ENCODE data around the gene SERP2. TPM values are rescaled to one million over a fixed set of nuclear protein-coding genes. Genes with fewer than 3 reads are reported as not detected.

SERP2 gene
- total RNA-seq, 2 donors from 2014 or later = 3.3 to 14.5 TPM

GRCh38 chr13:44389060-44389666 lies 15.5 kb downstream of the SERP2 start:
- peak; percentile 71 for TF ChIP-seq POLR2AphosphoS5 (IDR thresholded peaks at IDR 0.05)
- no peak for TF ChIP-seq POLR2A (IDR thresholded peaks at IDR 0.05)
- Histone ChIP-seq H3K4me1 (replicated peaks) (no peaks in the 10 kb centered on the region), H3K27ac (peak overlapping the region; percentile 37), H3K9me3 (no peaks in the 10 kb centered on the region), H3K4me3 (no peak overlapping the region), H3K36me3 (no peaks in the 10 kb centered on the region), H3K27me3 (replicated peaks; ENCODE audit: insufficient read depth) (no peaks in the 10 kb centered on the region)
- 76% methylated on average over 4 of the region's 4 CpGs for WGBS
- DNase-seq (ENCODE audit: low spot score) = no peak
- intact Hi-C loops (cut with DNase I) = no loop called here

GRCh38 chr13:44389876-44390275 lies 16.3 kb downstream of the SERP2 start:
- Histone ChIP-seq H3K9me3 (no peaks in the 10 kb centered on the region), H3K36me3 (no peaks in the 10 kb centered on the region), H3K4me1 (replicated peaks) (no peaks in the 10 kb centered on the region), H3K4me3 (no peak overlapping the region), H3K27ac (peak overlapping the region in 1 of 2 donors; percentile 37), H3K27me3 (replicated peaks; ENCODE audit: insufficient read depth) (no peaks in the 10 kb centered on the region)
- TF ChIP-seq POLR2A (IDR thresholded peaks at IDR 0.05) (no peak), POLR2AphosphoS5 (IDR thresholded peaks at IDR 0.05) (no peak), CTCF (IDR thresholded peaks at IDR 0.05) (no peak)
- 88% methylated on average over 1 of the region's 1 CpG for WGBS
- intact Hi-C loops (cut with DNase I) = no loop called here
- DNase-seq (ENCODE audit: low spot score) = no peak

DNA sequence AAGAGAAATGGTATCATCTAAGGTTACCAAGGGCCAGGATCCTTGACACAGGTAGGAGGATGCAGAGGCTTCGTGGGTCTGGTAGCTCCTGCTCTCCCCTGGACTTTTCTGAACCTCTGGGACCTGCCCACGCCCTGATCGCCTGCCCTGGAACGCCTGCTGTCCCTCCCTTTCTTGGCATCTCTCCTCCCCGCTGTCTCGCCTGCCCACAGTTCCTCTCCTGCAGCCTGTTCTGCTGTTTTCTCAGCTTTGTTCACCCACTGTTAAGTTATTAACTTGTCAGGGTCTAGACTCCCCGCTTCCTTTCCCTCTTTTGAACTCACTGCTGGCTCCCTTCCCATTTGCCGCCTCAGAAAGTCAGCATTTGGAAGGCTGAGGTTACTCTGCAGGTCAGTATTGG lies 19.8 kb downstream of the SERP2 start:
- peak overlapping the region in 1 of 2 donors; percentile 16 for H3K27ac ChIP-seq
- intact Hi-C loops (cut with DNase I) = no loop called here
- no peaks in the 10 kb centered on the region for H3K36me3 ChIP-seq
- H3K9me3 ChIP-seq = no peaks in the 10 kb centered on the region
- TF ChIP-seq CTCF (IDR thresholded peaks at IDR 0.05) (peak in 1 of 4 experiments; percentile 8), POLR2A (IDR thresholded peaks at IDR 0.05) (no peak)
- DNase-seq (ENCODE audit: low spot score) = peak; percentile 58
- no peaks in the 10 kb centered on the region for H3K4me1 ChIP-seq (replicated peaks)
- 29% methylated on average over 8 of the region's 8 CpGs for WGBS
- no peaks in the 10 kb centered on the region for H3K27me3 ChIP-seq (replicated peaks; ENCODE audit: insufficient read depth)
- H3K4me3 ChIP-seq = no peak overlapping the region

- no peaks in the 10 kb centered on the region for H3K9me3 ChIP-seq
- H3K27me3 ChIP-seq (replicated peaks; ENCODE audit: insufficient read depth) = no peaks in the 10 kb centered on the region
- no peak overlapping the region for H3K27ac ChIP-seq
- TF ChIP-seq POLR2AphosphoS5 (IDR thresholded peaks at IDR 0.05) = no peak
- TF ChIP-seq POLR2A (IDR thresholded peaks at IDR 0.05) = no peak
- TF ChIP-seq CTCF (IDR thresholded peaks at IDR 0.05) = no peak
- intact Hi-C loops (cut with DNase I) = no loop called here
- no peaks in the 10 kb centered on the region for H3K4me1 ChIP-seq (replicated peaks)
- H3K4me3 ChIP-seq = no peak overlapping the region
- no peak for DNase-seq (ENCODE audit: low spot score)
- H3K36me3 ChIP-seq = no peaks in the 10 kb centered on the region
Observed at GRCh38 chr13:44394658-44395057, 21.0 kb downstream of the SERP2 start.

GRCh38 chr13:44395976-44396694 lies 22.5 kb downstream of the SERP2 start:
- H3K4me3 ChIP-seq = no peak overlapping the region
- intact Hi-C loops (cut with DNase I) = no loop called here
- TF ChIP-seq POLR2AphosphoS5 (IDR thresholded peaks at IDR 0.05) (no peak), CTCF (IDR thresholded peaks at IDR 0.05) (no peak), POLR2A (IDR thresholded peaks at IDR 0.05) (no peak)
- no peak for DNase-seq (ENCODE audit: low spot score)
- H3K36me3 ChIP-seq = no peaks in the 10 kb centered on the region
- no peaks in the 10 kb centered on the region for H3K27me3 ChIP-seq (replicated peaks; ENCODE audit: insufficient read depth)
- H3K4me1 ChIP-seq (replicated peaks) = no peaks in the 10 kb centered on the region
- 71% methylated on average over 8 of the region's 8 CpGs for WGBS
- no peaks in the 10 kb centered on the region for H3K9me3 ChIP-seq
- H3K27ac ChIP-seq = peak overlapping the region in 1 of 2 donors; percentile 48

Measured in prostate gland (tissue), 2 donors.